Measurements from ENCODE around the gene PGAP3.

DNA sequence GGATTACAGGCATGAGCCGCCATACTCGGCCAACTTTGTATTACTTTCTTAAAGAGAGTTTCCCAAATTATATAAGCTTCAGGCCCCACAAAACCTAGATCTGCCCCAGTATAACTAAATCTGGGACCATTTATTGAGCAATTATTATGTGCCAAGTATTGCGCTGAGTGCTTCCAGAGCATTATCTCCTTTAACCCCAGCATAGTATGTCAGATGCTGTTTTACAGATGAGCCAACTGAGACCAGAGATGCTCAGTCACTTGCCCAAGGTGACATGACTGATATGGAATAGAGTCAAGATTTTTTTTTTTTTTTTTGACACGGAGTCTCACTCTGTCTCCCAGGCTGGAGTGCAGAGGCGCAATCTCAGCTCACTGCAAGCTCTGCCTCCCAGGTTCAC lies 10.1 kb upstream of the PGAP3 start:
- TF ChIP-seq ZNF565 (CRISPR knock-in tag; conservative IDR thresholded peaks at IDR 0.05; ENCODE audit: low read depth) (no peak), ZFP3 (CRISPR knock-in tag; IDR thresholded peaks at IDR 0.05) (no peak), RARB (CRISPR knock-in tag; IDR thresholded peaks at IDR 0.05) (no peak), BACH2 (CRISPR knock-in tag; IDR thresholded peaks at IDR 0.05; ENCODE audit: borderline replicate concordance) (no peak), TOX (CRISPR knock-in tag; IDR thresholded peaks at IDR 0.05; ENCODE audit: borderline replicate concordance) (no peak), GLIS3 (CRISPR knock-in tag; IDR thresholded peaks at IDR 0.05) (no peak)
- TF ChIP-seq, protein P1, sequence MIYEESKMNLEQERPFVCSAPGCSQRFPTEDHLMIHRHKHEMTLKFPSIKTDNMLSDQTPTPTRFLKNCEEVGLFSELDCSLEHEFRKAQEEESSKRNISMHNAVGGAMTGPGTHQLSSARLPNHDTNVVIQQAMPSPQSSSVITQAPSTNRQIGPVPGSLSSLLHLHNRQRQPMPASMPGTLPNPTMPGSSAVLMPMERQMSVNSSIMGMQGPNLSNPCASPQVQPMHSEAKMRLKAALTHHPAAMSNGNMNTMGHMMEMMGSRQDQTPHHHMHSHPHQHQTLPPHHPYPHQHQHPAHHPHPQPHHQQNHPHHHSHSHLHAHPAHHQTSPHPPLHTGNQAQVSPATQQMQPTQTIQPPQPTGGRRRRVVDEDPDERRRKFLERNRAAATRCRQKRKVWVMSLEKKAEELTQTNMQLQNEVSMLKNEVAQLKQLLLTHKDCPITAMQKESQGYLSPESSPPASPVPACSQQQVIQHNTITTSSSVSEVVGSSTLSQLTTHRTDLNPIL (CRISPR knock-in tag; IDR thresholded peaks at IDR 0.05; ENCODE audit: low read depth) = no peak
- TF ChIP-seq, protein P2, sequence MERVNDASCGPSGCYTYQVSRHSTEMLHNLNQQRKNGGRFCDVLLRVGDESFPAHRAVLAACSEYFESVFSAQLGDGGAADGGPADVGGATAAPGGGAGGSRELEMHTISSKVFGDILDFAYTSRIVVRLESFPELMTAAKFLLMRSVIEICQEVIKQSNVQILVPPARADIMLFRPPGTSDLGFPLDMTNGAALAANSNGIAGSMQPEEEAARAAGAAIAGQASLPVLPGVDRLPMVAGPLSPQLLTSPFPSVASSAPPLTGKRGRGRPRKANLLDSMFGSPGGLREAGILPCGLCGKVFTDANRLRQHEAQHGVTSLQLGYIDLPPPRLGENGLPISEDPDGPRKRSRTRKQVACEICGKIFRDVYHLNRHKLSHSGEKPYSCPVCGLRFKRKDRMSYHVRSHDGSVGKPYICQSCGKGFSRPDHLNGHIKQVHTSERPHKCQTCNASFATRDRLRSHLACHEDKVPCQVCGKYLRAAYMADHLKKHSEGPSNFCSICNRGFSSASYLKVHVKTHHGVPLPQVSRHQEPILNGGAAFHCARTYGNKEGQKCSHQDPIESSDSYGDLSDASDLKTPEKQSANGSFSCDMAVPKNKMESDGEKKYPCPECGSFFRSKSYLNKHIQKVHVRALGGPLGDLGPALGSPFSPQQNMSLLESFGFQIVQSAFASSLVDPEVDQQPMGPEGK (CRISPR knock-in tag; IDR thresholded peaks at IDR 0.05; ENCODE audit: borderline replicate concordance) = no peak

Data from SK-N-SH treated with all-trans-retinoic acid at 6 μM for 48 hours (cell line).